Activated CD4-positive, alpha-beta T cell treated with anti-CD3 and anti-CD28 coated beads, Interleukin-2, amount 50 U/mL, for 24 hours (primary cell): ENCODE results near the gene ATP11C.
"Not testable (repeated sequence)": the region's sequence is repeated elsewhere in the genome, so short reads cannot be mapped to it uniquely, and the experiment has no call there.

ENCODE experiments used
- DNase-seq, 2 donors: peaks; one replicate each; pipeline ENCODE4 v3.0.0-alpha.2; 2020; ENCODE audit warnings: low read depth in 1 of 2, low spot score in 1 of 2

The ATP11C gene

GRCh38 chrX:139924696-139925095 lies 8.2 kb downstream of the ATP11C start:
- DNase-seq = no peak

DNA sequence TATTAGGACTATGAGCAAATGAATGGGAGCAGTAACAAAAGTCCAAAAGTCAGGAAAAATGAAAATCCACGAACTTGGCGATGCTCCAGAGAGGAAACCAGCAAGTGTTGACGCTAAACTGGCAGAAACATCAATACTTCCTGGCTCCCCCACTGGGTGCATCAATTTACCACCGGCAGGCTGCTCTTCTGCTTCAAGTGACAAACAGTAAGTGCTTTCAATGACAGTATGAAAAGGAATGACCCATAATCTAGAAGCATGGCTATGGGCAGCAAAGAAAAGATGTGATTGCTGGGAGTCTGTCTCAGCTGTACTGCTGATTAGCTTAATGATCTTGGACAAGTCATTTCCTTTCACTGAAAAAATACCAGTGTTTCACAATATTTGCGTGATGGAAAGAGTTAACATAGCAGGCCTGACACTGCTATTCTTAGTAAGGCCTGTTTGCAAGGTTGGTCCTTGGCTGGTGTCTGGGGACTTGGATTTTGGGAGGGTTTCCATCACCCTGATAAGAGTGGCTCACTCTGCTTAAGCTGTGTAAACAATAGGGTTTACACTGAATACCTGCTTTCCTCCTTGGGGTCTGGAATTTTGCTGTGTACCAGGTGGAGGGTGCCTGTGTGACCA lies 8.7 kb downstream of the ATP11C start:
- DNase-seq = no peak

- DNase-seq = not testable (repeated sequence)
These were observed 11.7 kb downstream of the ATP11C start for GRCh38 chrX:139921142-139921541.

GRCh38 chrX:139920316-139920715 lies 12.5 kb downstream of the ATP11C start:
- no peak for DNase-seq

DNA sequence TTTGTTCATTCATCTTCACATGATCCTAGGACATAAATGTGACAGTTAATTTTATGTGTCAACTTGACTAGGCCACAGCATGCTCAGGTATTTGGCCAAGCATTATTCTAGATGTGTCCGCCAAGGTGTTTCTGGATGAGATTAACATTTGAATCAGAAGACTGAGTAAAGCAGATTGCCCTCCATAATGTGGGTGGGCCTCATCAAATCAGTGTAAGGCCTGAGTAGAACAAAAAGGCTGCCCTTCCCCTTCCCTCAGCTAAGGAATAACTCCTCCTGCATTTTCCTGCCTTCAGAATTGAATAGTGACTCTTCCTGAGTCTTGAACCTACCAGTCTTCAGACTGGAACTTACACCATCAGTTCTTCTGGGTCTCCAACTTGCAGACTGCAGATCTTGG lies 18.4 kb downstream of the ATP11C start:
- DNase-seq = no peak

GRCh38 chrX:139909712-139910111 lies 23.1 kb downstream of the ATP11C start:
- no peak for DNase-seq

GRCh38 chrX:139907078-139907477 lies 25.8 kb downstream of the ATP11C start:
- no peak for DNase-seq

- DNase-seq = no peak
These were observed 27.1 kb downstream of the ATP11C start for GRCh38 chrX:139905743-139906142.

DNA sequence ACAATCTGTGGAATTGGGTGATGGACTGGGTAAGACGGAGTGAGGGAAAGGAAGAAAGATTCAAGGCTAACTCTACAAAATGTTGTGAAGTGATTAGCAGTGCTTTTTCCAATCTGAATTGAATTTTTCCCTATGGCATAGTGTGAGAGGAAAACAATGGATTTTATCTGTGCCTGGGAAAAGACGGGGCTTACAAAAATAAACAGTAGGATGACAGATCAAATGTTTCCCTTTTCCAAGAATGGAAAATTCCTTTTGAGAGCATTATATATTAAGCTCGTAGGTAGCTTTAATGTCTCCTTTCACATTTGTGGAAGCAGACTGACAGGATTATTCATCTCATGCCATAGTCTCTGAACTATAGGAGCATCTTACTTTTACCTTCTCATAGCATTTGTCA lies 27.8 kb downstream of the ATP11C start:
- no peak for DNase-seq

DNA sequence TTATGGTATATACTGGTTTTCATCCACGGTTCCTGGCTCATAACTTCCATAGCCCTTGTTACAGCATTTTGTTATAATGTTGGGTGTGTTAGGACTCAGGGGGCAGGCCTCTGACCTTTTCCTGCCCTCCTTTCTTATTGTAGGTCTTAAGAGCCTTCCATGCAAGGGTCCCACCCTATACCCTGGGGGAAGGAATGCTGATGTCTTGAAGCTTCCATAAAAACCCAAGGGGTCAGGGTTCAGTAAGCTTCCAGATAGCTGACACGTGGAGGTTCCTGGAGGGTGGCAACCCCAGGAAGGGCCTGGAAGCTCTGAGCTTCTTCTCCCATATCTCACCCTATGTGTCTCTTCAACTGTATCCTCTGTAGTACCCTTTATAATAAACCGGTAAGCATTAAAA lies 29.6 kb downstream of the ATP11C start:
- DNase-seq = no peak

DNA sequence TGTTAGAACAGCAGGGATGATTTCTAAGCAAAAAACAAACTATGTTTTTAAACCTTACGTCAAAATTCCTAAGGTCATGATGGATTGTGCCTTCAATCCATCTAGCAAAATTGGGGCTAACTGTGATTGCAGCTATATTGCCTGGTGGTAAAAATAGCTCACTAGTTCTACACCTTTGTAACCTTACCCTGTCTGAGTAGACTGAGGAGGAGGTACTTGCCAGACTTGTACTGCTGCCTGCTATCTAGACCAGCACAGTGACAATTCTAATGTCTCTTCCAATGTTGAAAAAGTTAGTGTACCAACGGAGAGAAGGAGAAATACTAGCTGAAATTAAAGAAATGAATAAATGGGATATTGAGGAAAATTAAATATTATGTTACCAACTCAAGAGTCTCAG lies 30.3 kb downstream of the ATP11C start:
- no peak for DNase-seq

- no peak for DNase-seq
These were observed 34.5 kb downstream of the ATP11C start for GRCh38 chrX:139898334-139898733.

DNA sequence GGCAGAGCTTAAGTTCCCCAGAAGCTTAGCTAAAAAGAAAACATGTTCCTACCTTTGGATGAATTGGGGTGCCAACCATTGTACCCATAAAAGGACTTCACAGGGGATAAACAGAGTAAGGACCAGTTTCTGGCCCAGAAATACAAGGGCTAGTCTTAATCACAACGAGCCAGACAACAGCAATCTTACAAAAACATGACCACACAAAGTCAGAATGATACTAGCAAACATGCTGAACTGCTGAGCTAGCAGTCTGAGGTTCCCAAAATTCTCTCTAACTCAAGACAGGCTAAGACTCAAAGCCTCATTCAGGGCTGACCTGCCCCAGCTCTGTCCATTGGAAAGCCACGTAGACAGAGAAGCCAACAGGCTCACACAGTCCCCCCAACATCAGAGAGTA lies 40.3 kb downstream of the ATP11C start:
- no peak for DNase-seq

- no peak for DNase-seq
These were observed 41.7 kb downstream of the ATP11C start for GRCh38 chrX:139890991-139891700.

DNA sequence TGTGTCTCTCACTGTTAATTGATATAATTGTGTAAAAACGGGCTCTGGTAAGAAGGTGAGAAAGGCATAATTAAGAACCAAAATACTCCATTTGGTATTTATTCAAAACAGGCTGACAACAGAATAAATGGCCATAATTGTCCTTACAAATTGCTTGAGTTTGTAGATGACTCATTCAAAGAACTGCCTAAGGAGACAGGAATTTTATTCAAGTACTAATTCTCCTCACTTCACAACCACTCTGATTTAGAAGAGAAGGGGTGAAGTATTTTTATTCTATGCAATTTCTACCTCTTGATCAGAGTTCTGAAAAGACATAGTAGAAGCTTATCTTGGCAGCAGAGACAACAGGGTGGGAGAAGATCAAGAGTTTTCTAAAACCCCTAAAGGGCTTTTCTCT lies 43.1 kb downstream of the ATP11C start:
- no peak for DNase-seq

DNA sequence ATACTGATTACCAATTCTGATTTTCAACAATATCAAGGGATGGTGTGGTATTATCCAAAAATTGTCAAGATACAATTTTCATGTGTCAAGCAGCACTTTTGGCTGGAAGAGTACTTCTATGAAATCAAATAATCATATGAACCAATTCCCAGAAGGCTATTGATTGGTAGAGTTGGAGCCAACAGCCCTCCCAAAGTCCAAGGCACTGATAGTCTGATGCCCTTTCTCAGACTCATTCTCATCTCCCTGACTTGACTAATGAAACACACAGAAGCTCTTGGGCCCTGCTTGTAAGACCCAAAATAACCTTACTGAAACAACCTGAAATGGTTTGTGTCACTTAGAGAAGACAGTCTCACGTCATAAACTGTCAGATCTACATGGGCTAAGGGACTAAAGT lies 48.9 kb downstream of the ATP11C start:
- DNase-seq = no peak

- no peak for DNase-seq
These were observed 50.6 kb downstream of the ATP11C start for GRCh38 chrX:139882299-139882698.

- no peak for DNase-seq
These were observed 51.3 kb downstream of the ATP11C start for GRCh38 chrX:139881572-139881971.

GRCh38 chrX:139881130-139881529 lies 51.7 kb downstream of the ATP11C start:
- no peak for DNase-seq

DNA sequence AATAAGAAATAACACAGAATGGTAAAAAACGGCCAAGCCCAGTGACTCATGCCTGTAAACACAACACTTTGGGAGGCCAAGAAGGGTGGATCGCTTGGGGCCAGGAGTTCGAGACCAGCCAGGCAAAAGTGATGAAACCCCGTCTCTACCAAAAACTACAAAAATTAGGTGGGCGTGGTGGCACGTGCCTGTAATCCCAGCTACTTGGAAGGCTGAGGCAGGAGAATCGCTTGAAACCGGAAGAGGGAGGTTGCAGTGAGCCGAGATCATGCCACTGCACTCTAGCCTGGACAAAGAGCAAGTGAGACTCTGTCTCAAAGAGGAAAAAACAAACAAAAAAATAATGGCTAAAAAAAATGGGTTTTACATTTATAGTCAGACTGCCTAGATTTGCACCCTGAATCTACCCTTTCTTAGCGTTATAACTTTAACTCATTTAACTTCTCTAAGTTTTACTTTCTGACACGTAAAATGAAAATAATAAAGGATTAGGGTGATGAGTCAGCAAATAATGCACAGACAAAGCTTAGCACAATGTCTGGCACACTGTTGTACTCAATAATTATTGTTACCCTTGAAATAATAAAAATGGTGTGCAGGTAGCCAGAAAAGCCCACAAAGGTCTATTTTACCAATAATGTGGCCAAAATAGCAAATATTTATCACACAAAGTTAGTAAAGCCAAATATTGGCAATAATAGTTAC lies 55.0 kb downstream of the ATP11C start:
- no peak for DNase-seq

- no peak for DNase-seq
These were observed 57.0 kb downstream of the ATP11C start for GRCh38 chrX:139875841-139876240.

GRCh38 chrX:139869796-139870195 lies 63.1 kb downstream of the ATP11C start:
- no peak for DNase-seq
